Activated CD4-positive, alpha-beta T cell treated with anti-CD3 and anti-CD28 coated beads, Interleukin-2, Interleukin-4, amounts not matched to agents 100 ng/mL and 50 ng/mL, durations not matched to agents 16 hours and 8 hours (primary cell): ENCODE results near the gene TMEM150A.
A peak's percentile ranks its signal among the peaks of the same experiment; 100 is the strongest.
"Not testable (repeated sequence)": the region's sequence is repeated elsewhere in the genome, so short reads cannot be mapped to it uniquely, and the experiment has no call there.

Source experiments
- DNase-seq: peaks from one replicate; pipeline ENCODE4 v3.0.0-alpha.2; 2020; ENCODE audit warnings: low spot score

Gene TMEM150A

GRCh38 chr2:85593023-85593422, 9.5 kb downstream of the TMEM150A start:
- DNase-seq: no peak

GRCh38 chr2:85592299-85592698, 10.2 kb downstream of the TMEM150A start:
- not testable (repeated sequence) for DNase-seq

DNA sequence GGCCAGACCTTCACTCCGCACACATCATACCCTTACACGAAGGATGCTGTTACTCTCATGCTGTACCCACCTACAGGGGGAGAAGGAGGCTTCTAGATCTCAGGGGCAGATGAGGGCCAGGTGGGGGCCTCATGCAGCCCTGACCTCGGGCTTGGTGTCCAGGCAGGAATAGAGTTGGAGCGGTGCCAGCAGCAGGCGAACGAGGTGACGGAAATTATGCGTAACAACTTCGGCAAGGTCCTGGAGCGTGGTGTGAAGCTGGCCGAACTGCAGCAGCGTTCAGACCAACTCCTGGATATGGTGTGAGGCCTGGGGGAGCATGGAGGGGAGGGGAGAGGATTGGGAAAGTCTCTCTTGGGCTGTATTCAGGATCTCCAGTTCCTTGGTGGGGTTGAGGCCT, 10.9 kb downstream of the TMEM150A start:
- DNase-seq: no peak

DNA sequence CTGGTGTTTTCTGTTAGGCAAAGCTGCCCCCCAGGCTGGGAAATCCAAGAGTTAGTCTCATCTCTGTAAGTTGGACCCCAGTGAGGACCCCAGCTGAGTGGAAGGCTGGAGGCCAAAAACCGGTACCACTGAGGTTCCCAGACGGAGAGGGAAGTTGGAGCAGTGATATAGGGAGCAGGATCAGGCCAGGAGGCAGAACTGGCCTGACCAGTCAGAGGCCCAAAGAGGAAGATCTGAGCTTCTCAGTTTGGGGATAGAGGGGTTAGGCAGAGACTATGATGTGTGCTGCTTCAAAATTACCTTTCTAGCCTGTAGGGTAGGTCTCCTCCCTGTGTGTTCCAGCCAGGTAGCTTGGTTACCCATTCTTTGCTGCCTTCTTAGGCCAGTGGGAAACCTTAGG, 11.5 kb downstream of the TMEM150A start:
- no peak for DNase-seq

DNA sequence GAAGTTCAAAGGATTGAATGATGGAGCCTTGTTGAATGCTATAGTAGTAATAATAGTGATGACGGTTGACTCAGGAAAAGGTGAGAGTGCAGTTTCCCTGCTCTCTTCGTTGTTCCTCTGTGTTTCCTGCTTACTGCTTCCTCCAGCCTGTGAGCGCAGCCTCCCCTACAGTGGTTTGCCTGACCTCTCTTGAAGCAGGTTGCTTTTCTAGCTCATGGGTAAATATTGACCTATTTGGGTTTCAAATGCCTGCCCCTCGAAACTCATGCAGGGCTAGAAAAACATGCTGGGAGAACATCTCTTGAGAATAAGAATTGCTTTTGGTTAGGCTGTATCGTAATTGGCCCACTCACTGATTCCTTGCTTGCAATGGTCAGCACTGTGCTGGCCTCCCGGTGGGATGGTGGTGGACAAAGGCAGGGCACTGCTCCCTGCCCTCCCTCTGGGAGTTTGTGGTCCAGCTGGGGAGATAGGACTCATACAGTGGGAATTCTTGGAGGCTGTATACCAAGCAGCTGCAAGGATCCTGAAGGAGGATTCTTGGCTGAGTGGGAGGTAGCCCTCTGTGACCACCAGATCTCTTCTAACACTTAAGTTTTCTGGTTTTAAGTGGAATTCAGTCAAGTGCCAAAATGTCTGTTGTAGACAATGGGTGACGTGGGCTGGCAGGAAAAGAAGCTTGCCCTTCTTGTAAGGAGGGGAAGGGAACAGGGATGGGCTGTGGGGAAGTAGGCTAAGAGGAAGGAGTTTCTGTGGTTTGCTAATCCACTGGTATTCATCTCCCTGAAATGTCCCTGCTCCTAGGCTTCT, 12.3 kb downstream of the TMEM150A start:
- no peak for DNase-seq

GRCh38 chr2:85589181-85589580, 13.3 kb downstream of the TMEM150A start:
- DNase-seq: no peak

DNA sequence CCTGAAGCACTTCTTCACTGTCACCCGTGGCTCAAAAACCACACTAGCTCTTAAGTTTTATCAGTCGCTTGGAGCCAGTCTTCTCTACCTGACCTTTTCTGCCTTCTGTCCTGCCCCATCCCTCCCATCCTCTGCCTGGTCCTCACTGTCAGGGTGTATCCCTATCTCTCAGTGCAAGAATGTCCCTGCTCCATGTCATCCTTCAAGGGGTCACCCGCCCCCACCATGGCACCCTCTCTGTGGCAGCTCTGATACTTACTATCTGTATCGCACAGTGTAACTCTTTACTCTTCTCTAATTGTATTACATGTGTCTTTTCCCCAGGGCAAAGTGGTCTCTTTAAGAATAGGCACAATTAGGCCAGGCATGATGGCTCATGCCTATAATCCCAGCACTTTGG, 13.9 kb downstream of the TMEM150A start:
- no peak for DNase-seq

DNA sequence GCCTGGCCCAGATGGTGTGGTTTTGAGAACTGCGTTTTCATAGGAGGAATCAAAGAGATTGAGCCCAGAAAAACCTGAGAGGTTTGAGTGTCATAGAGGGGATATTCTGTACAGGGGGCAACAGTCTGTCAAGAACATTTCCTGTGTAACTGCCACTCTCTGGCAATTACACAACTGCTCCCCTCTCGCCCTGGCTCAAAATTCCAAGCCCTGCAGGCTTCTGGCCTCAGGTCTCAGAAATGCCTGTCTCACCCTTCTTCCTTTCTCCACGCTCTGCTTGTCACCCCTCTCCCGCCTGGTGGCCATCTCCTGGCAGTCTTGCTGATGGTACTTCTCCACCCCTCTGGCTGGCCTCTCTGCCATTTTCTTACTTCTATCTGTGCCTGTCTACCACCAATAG, 14.3 kb downstream of the TMEM150A start:
- DNase-seq: no peak

DNA sequence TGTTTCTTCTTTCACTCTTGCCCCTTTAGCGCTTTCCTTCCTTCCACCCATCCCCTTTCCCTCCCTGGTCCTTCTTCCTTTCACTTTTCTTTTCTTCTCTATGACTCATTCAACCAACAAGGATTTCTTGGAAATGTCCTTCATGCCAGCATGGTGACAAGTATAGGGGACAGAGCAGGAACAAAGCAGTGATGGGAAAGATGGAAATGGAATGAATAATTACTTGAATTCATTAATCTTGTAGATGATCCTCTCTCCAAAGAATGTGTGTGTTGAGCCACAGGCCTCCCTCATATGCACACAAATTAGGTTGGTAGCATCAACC, 16.8 kb downstream of the TMEM150A start:
- DNase-seq: no peak

- DNase-seq: peak; percentile 37
Observed at GRCh38 chr2:85584857-85585780, 17.4 kb downstream of the TMEM150A start.

DNA sequence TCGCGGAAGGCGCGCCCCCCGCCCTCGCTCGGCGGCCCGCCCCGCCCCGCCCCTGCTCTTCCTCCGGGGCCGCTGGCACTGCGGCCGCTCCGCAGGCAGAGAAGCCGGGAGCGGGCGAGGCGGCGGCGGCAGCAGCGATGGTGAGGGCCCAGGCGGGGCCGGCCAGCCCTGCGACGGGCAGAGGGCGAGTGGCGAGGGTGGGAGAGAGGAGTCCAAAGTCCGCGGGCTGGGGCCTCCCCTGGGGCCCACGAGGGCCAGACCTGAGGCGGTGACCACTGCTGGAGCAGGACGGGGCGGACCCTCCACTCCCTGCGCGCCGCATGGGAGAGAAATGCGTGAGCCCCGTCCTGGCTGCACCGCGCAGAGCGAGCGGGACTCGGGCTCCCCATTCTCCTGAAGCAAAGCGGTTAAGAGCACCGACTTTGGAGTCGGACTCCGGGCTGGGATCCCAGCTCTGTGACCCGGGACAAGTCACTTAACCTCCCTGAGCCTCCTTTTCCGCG, 18.1 kb downstream of the TMEM150A start, which contains the start of gene VAMP5:
Gene VAMP5 (plus strand): TSS at position 78 of the 503 bp plus-strand sequence. CDS start 60 bp downstream, at position 138.
- DNase-seq: no peak

GRCh38 chr2:85583667-85584353, 18.7 kb downstream of the TMEM150A start:
- peak; percentile 31 for DNase-seq

DNA sequence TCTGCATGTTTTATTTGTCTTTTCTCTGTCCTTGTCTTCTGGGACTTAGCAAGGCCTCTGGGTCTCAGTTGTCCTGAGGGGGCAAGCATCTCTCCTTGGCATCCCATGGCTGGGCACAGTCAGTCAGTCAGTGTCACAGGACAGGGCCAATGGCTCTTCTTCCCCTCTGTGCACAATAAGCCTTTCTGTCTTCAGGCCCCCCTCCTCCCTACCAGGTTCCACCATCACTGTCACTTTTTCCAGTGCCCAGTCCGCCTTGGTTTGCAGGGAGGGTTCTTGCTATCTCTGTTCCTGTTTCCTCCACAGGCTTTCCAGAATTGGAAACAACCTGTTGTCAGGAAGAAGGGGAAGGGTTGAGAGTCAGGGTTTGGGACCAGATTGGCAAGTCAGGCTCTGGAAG, 20.0 kb downstream of the TMEM150A start:
- no peak for DNase-seq

DNA sequence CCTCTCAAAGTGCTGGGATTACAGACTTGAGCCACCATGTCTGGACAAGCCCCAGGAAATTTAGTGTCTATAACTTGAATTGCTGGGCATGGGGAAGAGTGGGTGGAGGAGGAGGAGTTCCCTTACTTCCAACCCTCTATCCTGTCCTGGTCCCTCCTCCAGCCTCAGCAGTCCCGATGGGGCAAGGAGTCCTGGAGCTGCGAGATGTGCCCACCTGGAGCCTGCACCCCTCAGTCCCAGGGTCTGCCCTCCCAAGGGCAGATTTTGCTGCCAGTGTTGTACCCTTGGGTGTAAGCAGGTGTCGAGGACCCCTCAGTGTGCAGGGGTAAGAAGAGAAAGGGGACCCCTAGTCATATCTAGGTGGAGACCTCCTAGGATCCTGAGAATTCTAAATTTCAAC, 22.3 kb downstream of the TMEM150A start:
- DNase-seq: no peak

DNA sequence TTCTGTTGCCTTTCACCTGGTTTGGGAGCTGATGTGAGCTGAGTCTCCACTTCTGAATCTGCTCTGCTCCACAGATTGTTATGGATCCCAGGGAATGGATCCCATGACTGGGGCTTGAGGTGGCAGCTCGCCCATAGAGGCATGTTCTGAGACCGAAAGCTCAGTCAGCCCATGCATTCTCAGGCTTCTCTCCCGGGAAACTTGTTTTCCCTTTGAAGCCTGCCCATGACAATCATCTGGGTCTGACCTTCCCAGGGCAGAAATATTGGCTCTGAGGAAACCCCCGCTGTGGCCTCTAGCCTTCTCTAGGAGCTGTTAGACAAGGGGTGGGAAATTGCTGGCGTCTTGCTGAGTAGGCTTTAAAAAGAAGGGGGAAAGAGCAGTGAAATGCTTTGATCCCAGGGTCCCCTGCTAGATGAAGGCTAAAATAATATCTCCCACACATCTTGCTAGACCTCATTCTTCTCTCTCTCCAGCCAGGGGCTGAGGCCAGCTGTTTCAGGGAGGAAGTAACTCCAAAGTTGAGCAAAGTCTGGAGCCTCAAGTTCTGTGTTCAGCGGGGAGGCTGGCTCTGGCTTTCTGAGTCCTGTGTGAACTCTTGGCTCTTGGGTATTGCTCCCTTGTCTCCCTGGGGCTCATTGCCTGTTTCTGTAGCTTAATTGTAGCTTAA, 23.1 kb downstream of the TMEM150A start:
- no peak for DNase-seq

GRCh38 chr2:85578243-85579180, 24.0 kb downstream of the TMEM150A start:
- DNase-seq: no peak

DNA sequence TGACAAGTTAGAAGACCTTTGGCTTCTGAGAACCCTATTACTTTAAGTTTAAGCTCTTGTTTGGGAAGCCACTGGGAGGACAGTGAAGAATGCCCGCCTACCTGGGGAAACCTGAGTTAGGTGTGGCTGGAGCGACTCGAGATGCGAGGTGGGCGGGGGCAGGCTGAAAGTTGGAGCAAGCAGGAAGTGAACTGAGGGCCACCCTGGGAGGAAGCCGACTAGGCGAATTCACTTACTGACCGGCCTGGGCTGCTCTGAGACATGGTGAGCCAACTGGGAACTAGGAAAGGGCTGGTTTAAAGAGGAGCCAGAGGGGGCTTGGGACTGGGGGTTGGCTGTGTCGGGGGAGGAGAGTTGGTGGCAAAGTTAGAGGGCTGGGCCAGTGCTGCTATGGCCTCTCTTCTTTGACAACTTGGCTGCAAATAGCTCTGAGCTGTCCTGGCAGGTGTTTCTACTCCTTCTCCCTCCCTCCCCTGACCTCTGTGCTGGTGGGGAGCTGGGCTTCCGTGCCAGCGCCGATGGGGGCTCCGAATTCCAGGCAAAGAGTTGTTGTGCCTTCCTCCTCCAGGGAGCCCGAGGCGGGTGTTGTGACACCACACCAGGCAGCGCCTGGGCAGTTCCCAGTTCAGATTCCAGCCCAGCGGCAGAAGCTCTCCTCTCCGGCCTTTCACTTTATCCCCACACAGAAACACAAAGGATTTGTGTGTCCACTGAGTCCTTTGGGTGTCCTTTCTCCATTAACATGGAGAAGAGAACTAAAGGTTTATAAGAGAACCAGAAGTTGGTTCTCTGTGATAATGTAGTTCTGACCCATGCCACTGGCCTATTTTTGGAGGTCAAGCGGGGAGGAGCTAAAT, 24.9 kb downstream of the TMEM150A start, which contains the start of gene VAMP8:
Gene VAMP8 (plus strand): TSS at position 201 of the 857 bp plus-strand sequence. CDS start 61 bp downstream, at position 262.
- DNase-seq: peak; percentile 60

GRCh38 chr2:85577063-85577385, 25.5 kb downstream of the TMEM150A start:
- no peak for DNase-seq

DNA sequence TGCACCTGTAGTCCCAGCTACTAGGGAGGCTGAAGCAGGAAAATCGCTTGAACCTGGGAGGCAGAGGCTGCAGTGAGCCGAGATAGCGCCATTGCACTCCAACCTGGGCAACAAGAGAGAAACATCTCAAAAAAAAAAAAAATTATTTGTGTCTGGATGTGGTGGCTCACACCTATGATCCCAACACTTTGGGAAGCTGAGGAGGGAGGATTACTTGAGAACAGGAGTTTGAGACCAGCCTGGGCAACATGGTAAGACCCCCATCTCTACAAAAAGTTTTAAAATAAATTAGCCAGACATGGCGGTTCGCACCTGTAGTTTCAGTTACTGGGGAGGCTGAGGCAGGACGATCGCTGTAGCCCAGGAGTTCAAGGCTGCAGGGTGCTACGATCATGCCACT, 26.8 kb downstream of the TMEM150A start:
- no peak for DNase-seq

GRCh38 chr2:85566265-85566664, 36.2 kb downstream of the TMEM150A start:
- no peak for DNase-seq
